ENCODE results near the gene ESR1.

ESR1 gene

GRCh38 chr6:152094992-152095592 lies 287.6 kb downstream of the ESR1 start:
- TF ChIP-seq CTCF (IDR thresholded peaks at IDR 0.05; ENCODE audit: control insufficient read depth, extremely low read depth, insufficient read depth): no peak
- DNase-seq (ENCODE audit: low read depth): no peak
- no peak overlapping the region for H3K4me3 ChIP-seq (ENCODE audit: low read depth, low read length)

- DNase-seq (ENCODE audit: low read depth): no peak
- no peak overlapping the region for H3K4me3 ChIP-seq (ENCODE audit: low read depth, low read length)
- peak; percentile 27; the same call in 1 of the 2 replicates for TF ChIP-seq CTCF (IDR thresholded peaks at IDR 0.05; ENCODE audit: control insufficient read depth, extremely low read depth, insufficient read depth)
These were observed 289.5 kb downstream of the ESR1 start for GRCh38 chr6:152096863-152097496.

GRCh38 chr6:152098683-152099082 lies 291.2 kb downstream of the ESR1 start:
- no peak overlapping the region for H3K4me3 ChIP-seq (ENCODE audit: low read depth, low read length)
- DNase-seq (ENCODE audit: low read depth): no peak
- no peak for TF ChIP-seq CTCF (IDR thresholded peaks at IDR 0.05; ENCODE audit: control insufficient read depth, extremely low read depth, insufficient read depth)

- no peak overlapping the region for H3K4me3 ChIP-seq (ENCODE audit: low read depth, low read length)
- no peak for TF ChIP-seq CTCF (IDR thresholded peaks at IDR 0.05; ENCODE audit: control insufficient read depth, extremely low read depth, insufficient read depth)
- DNase-seq (ENCODE audit: low read depth): no peak
These were observed 292.1 kb downstream of the ESR1 start for GRCh38 chr6:152099446-152100182.

- no peak for TF ChIP-seq CTCF (IDR thresholded peaks at IDR 0.05; ENCODE audit: control insufficient read depth, extremely low read depth, insufficient read depth)
- no peak overlapping the region for H3K4me3 ChIP-seq (ENCODE audit: low read depth, low read length)
- no peak for DNase-seq (ENCODE audit: low read depth)
These were observed 292.7 kb downstream of the ESR1 start for GRCh38 chr6:152100183-152100618.

GRCh38 chr6:152107973-152108372 lies 300.5 kb downstream of the ESR1 start:
- DNase-seq (ENCODE audit: low read depth): no peak
- no peak overlapping the region for H3K4me3 ChIP-seq (ENCODE audit: low read depth, low read length)
- no peak for TF ChIP-seq CTCF (IDR thresholded peaks at IDR 0.05; ENCODE audit: control insufficient read depth, extremely low read depth, insufficient read depth)
